RWPE2 (cell line): ENCODE measurements around the gene WRAP73.
"Not testable (repeated sequence)": the region's sequence is repeated elsewhere in the genome, so short reads cannot be mapped to it uniquely, and the experiment has no call there.

Experiments used
- ATAC-seq: fragments of 200-7000 bp; cut with Tn5 transposase; 3 replicates; pipeline ENCODE4 v1.9.1; 2021; ENCODE audit warnings: low read depth
- DNase-seq: peaks from one replicate; pipeline ENCODE4 v3.0.0-alpha.2; 2020; ENCODE audit warnings: low spot score
- H3K27ac ChIP-seq: fragments of 450-650 bp; 2 replicates; pipeline ENCODE4 v1.5.1; 2017; ENCODE audit warnings: mild to moderate bottlenecking; ENCODE audit not compliant: poor library complexity, severe bottlenecking
- H3K27me3 ChIP-seq: fragments of 250-450 bp; sonication (Bioruptor Pico); 2 replicates; pipeline ENCODE4 v1.5.1; 2021; ENCODE audit warnings: mild to moderate bottlenecking, moderate library complexity; ENCODE audit not compliant: insufficient read depth, poor library complexity, severe bottlenecking
- H3K36me3 ChIP-seq: fragments of 250-450 bp; sonication (Bioruptor Pico); 2 replicates; pipeline ENCODE4 v1.5.1; 2020; ENCODE audit warnings: low read depth, mild to moderate bottlenecking, moderate library complexity
- H3K4me1 ChIP-seq: fragments of 250-450 bp; sonication (Bioruptor Pico); 2 replicates; pipeline ENCODE4 v1.5.1; 2021; ENCODE audit warnings: mild to moderate bottlenecking, moderate library complexity; ENCODE audit not compliant: insufficient read depth, poor library complexity, severe bottlenecking
- H3K4me3 ChIP-seq: fragments of 250-450 bp; sonication (Bioruptor Pico); 2 replicates; pipeline ENCODE4 v1.5.1; 2021; ENCODE audit warnings: mild to moderate bottlenecking, moderate library complexity; ENCODE audit not compliant: severe bottlenecking
- H3K9me3 ChIP-seq: fragments of 250-450 bp; sonication (Bioruptor Pico); 2 replicates; pipeline ENCODE4 v1.5.1; 2021; ENCODE audit warnings: mild to moderate bottlenecking, moderate library complexity; ENCODE audit not compliant: severe bottlenecking
- TF ChIP-seq, protein P1 (sequence below): fragments of 450-650 bp; IDR thresholded peaks from one replicate; pipeline ENCODE4 v1.5.1; 2017; ENCODE audit warnings: mild to moderate bottlenecking, moderate library complexity; ENCODE audit not compliant: poor library complexity, severe bottlenecking

Gene WRAP73

GRCh38 chr1:3585940-3586568, 63.8 kb downstream of the WRAP73 start:
- TF ChIP-seq, protein P1, sequence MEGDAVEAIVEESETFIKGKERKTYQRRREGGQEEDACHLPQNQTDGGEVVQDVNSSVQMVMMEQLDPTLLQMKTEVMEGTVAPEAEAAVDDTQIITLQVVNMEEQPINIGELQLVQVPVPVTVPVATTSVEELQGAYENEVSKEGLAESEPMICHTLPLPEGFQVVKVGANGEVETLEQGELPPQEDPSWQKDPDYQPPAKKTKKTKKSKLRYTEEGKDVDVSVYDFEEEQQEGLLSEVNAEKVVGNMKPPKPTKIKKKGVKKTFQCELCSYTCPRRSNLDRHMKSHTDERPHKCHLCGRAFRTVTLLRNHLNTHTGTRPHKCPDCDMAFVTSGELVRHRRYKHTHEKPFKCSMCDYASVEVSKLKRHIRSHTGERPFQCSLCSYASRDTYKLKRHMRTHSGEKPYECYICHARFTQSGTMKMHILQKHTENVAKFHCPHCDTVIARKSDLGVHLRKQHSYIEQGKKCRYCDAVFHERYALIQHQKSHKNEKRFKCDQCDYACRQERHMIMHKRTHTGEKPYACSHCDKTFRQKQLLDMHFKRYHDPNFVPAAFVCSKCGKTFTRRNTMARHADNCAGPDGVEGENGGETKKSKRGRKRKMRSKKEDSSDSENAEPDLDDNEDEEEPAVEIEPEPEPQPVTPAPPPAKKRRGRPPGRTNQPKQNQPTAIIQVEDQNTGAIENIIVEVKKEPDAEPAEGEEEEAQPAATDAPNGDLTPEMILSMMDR = no peak
- Histone ChIP-seq H3K36me3 (no peaks in the 10 kb centered on the region), H3K27ac (no peak overlapping the region), H3K4me1 (no peaks in the 10 kb centered on the region), H3K9me3 (no peaks in the 10 kb centered on the region), H3K4me3 (no peak overlapping the region), H3K27me3 (no peaks in the 10 kb centered on the region)
- ATAC-seq (no peak), DNase-seq (no peak)

GRCh38 chr1:3585353-3585868, 64.5 kb downstream of the WRAP73 start:
- H3K4me3 ChIP-seq, H3K27me3 ChIP-seq, ATAC-seq, H3K9me3 ChIP-seq, H3K36me3 ChIP-seq, H3K4me1 ChIP-seq, H3K27ac ChIP-seq, DNase-seq: not testable (repeated sequence)

DNA sequence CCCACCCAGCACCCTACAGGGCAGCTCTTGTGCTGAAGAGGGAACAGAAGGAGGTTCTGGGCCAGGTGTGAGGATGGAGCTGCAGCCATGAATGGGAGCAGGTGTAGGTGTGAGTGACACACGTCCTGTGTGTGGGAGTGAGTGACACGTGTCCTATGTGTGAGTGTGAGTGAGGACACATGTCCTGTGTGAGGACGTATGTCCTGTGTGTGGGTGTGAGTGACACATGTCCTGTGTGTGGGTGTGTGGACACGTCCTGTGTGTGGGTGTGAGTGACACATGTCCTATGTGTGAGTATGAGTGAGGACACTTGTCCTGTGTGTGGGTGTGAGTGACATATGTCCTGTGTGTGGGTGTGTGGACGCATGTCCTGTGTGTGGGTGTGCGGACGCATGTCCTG, 65.0 kb downstream of the WRAP73 start:
- no peak overlapping the region for H3K27ac ChIP-seq
- no peak for ATAC-seq
- TF ChIP-seq, protein P1 = no peak
- H3K4me3 ChIP-seq = no peak overlapping the region
- H3K36me3 ChIP-seq = no peaks in the 10 kb centered on the region
- no peak for DNase-seq
- no peaks in the 10 kb centered on the region for H3K27me3 ChIP-seq
- no peaks in the 10 kb centered on the region for H3K9me3 ChIP-seq
- no peaks in the 10 kb centered on the region for H3K4me1 ChIP-seq

DNA sequence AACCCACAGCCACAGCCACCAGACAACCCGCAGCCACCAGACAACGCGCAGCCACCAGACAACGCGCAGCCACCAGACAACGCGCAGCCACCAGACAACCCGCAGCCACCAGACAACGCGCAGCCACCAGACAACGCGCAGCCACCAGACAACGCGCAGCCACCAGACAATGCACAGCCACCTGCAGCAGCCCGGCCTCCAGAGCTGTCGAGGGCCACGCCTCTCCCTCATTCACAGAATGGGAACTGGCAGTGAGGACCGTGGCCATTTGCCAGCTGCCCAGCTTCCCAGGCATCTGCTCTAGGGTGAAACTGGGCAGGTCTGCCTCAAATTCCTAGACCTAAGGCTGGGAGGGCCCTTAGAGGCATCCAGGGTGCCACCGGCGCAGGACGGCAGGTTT, 66.2 kb downstream of the WRAP73 start:
- not testable (repeated sequence) for H3K27me3 ChIP-seq, H3K9me3 ChIP-seq, H3K4me3 ChIP-seq, DNase-seq, H3K4me1 ChIP-seq, ATAC-seq, H3K27ac ChIP-seq, H3K36me3 ChIP-seq

GRCh38 chr1:3581296-3582036, 68.4 kb downstream of the WRAP73 start:
- DNase-seq (no peak), ATAC-seq (no peak)
- H3K27me3 ChIP-seq = no peaks in the 10 kb centered on the region
- no peak overlapping the region for H3K4me3 ChIP-seq
- H3K27ac ChIP-seq = no peak overlapping the region
- no peaks in the 10 kb centered on the region for H3K9me3 ChIP-seq
- TF ChIP-seq, protein P1 = no peak
- no peaks in the 10 kb centered on the region for H3K36me3 ChIP-seq
- no peaks in the 10 kb centered on the region for H3K4me1 ChIP-seq
